Fibroblast of the aortic adventitia (primary cell): ENCODE results near the gene ZNF316. TPM values are rescaled to one million over a fixed set of nuclear protein-coding genes. Genes with fewer than 3 reads are reported as not detected.
A peak's percentile ranks its signal among the peaks of the same experiment; 100 is the strongest.
"Not testable (repeated sequence)": the region's sequence is repeated elsewhere in the genome, so short reads cannot be mapped to it uniquely, and the experiment has no call there.

Experiments used
- DNase-seq: peaks from one replicate; pipeline ENCODE4 v3.0.0-alpha.2; 2010; ENCODE audit warnings: low read depth
- H3K4me3 ChIP-seq: 2 replicates; pipeline ENCODE4 v1.5.1; 2011; ENCODE audit warnings: low read depth, mild to moderate bottlenecking, control low read depth, low read length, moderate library complexity
- total RNA-seq: library from RNA; depleted of rRNA; stranded (reverse); fragments of >200 nt; gene quantifications from 2 replicates; pipeline ENCODE4 v1.2.3, GENCODE V29; 2012; ENCODE audit warnings: low replicate concordance
- TF ChIP-seq, protein P1 (sequence below): IDR thresholded peaks from 2 replicates; pipeline ENCODE4 v1.5.1; 2011; ENCODE audit warnings: mild to moderate bottlenecking, low read length, control low read depth, inconsistent platforms; ENCODE audit not compliant: insufficient read depth

ZNF316 gene
- total RNA-seq, 1 donor: 9.9 TPM

DNA sequence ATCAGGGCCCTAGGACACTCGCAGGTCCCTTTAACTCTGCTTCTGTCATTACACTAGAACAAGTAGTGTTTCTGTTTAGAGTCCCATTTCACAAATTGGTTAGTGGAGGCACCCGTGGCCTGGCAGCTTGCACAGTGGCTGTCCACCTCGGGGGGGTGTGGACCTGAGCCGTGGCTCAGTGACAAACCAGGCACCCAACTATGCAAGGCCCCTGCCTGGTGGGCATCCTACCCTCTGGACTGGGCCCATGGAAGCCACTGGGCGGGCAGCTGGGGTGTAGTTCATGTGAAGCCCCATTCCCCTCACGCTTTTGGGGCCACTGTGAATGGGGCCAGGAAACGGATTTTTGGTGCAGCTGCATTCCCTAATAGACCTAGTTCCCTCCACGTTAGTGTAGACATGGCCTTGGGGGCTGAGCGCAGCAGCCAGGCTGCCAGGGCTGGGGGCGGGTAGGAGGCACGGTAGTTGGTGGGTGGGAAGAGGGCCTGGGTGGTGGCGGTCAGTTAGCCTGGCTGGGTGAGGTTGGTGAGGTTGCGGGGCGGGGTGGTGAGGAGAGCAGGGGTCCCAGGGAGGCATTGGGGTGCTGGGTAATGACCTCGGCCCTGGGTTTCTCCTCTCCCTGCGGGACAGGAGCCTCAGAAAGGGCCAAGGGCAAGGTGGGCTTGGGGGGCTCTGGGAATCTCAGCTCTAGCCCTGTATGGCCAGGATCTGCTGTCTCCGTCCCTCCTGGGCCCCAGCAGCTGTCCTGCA is 18.7 kb downstream of the ZNF316 start:
- no peak for DNase-seq
- TF ChIP-seq, protein P1, sequence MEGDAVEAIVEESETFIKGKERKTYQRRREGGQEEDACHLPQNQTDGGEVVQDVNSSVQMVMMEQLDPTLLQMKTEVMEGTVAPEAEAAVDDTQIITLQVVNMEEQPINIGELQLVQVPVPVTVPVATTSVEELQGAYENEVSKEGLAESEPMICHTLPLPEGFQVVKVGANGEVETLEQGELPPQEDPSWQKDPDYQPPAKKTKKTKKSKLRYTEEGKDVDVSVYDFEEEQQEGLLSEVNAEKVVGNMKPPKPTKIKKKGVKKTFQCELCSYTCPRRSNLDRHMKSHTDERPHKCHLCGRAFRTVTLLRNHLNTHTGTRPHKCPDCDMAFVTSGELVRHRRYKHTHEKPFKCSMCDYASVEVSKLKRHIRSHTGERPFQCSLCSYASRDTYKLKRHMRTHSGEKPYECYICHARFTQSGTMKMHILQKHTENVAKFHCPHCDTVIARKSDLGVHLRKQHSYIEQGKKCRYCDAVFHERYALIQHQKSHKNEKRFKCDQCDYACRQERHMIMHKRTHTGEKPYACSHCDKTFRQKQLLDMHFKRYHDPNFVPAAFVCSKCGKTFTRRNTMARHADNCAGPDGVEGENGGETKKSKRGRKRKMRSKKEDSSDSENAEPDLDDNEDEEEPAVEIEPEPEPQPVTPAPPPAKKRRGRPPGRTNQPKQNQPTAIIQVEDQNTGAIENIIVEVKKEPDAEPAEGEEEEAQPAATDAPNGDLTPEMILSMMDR: no peak
- no peak overlapping the region for H3K4me3 ChIP-seq

DNA sequence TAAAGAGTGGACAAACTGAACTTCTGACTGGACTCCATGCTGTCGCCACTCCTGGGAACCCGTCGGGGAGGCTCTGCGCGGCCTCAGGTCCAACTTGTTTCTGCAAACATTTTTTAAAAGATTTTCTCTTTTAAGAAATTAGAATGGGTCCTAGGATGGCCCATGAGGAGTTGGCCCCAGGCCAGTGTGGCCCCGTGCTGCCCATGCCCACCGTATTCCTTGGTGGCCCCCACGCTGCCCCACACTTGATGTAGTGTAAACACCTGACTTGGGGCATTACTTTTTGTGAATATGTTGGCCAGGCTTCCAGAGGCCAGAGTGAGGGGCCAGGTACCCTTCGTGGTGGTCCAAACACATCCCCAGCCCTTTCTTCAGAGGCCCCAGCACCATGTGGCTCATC is 19.3 kb downstream of the ZNF316 start:
- no peak overlapping the region for H3K4me3 ChIP-seq
- TF ChIP-seq, protein P1: no peak
- no peak for DNase-seq

DNA sequence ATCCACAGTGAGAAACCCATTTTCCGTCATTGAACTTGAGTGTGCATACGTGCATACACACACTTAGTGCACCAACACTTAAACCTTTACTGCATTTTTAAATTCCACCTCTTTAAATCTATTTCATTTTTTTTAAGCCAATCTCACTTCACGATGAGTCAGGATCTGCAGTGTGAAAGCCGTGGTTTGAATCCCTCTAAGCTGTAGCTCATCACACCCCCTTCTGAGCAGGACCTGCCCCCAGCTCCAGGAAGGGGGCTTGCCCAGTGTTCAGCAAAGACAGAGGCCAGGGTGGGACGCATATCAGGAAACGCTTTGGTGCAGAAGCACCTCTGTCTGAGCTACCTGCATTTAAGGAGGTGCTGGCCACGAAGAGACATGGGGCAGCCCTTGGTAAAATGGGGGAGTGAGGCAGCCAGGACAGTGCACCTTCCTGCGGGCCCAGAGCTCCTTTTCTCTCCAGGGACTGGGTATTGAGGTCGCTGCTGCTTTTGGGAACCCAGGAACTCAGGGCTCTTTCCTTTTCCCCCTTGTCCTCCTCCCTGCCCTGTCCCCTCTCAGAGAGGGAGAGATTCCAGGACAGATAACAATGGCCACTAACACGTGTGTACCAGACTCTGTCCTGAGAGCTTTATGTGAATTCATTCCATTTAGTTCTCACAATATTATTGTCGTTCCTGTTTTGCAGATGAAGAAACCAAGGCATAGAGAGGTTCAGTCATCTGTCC is 21.7 kb downstream of the ZNF316 start:
- no peak for DNase-seq
- no peak overlapping the region for H3K4me3 ChIP-seq
- TF ChIP-seq, protein P1: no peak

DNA sequence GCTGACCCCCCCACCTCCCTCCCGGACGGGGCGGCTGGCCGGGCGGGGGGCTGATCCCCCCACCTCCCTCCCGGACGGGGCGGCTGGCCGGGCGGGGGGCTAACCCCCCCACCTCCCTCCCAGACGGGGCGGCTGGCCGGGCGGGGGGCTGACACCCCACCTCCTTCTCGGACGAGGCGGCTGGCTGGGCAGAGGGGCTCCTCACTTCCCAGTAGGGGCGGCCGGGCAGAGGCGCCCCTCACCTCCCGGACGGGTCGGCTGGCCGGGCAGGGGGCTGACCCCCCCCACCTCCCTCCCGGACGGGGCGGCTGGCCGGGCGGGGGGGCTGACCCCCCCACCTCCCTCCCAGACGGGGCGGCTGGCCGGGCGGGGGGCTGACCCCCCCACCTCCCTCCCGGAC is 33.7 kb downstream of the ZNF316 start:
- not testable (repeated sequence) for DNase-seq, H3K4me3 ChIP-seq

DNA sequence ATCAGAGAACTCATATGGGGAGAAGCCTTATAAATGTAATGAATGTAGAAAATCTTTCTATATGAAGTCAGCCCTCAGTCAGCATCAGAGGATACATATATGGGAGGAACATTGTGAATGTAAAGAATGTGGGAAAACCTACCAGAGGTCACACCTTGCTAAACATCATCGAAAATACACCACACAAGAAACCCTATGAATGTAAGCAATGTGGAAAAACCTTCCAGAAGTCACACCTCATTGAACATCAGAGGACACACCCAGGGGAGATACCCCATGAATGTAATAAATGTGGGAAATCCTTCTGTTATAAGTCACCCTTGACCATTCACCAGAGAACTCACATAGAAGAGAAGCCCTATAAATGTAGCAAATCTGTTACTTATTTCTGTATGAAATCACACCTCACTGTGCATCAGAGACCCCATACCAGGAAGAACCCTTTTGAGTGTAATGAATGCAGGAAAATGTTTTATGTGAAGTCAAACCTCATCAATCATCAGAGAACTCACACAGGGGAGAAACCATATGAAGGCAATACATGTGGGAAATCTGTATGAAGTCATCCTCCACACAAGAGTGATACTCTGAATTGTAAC is 38.8 kb downstream of the ZNF316 start:
- DNase-seq: peak; percentile 10
- TF ChIP-seq, protein P1: no peak
- H3K4me3 ChIP-seq: no peak overlapping the region

DNA sequence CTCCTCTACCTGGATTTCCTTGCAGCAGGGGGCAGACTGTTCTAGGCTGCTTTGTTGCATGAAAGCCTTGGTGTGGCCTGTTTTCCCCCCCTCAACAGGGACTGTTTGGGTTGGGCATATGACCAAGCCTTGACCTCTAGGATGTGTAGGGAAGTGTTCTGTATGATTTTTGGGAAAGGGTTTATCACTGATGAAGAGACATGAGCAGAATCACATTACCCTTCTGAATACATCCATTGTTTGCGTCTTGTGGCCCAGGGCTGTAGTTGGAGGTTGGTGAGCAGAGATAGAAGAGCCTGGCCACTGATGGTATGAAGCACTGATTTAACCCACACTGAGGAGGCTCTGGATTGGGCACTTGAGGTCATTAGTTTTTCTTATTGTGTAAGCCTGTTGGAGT is 43.0 kb downstream of the ZNF316 start:
- DNase-seq: no peak
- TF ChIP-seq, protein P1: no peak
- H3K4me3 ChIP-seq: no peak overlapping the region

DNA sequence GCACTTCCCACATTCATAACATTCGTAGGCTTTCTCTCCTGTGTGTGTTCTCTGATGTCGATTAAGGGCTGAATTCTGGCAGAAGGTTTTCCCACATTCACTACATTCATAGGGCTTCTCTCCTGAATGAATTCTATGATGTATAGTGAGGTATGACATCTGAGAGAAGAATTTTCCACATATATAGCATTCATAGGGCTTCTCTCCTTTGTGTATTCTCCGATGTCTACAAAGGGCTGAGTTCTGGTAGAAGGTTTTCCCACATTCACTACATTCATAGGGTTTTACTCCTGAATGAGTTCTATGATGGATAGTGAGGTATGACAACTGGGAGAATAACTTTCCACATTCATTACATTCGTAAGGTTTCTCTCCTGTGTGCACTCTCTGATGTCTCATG is 54.0 kb downstream of the ZNF316 start:
- DNase-seq: no peak
- TF ChIP-seq, protein P1: no peak
- H3K4me3 ChIP-seq: no peak overlapping the region
